Psoas muscle (tissue), 8 donors: ENCODE data around the gene MRPL43. TPM values are rescaled to one million over a fixed set of nuclear protein-coding genes. Genes with fewer than 3 reads are reported as not detected.

Experiments
- ATAC-seq, 4 donors: fragments of 200-7000 bp; cut with Tn5 transposase; one replicate each; pipeline ENCODE4 v1.9.1; 2020; ENCODE audit warnings: moderate library complexity in 3 of 4, mild to moderate bottlenecking in 2 of 4
- DNase-seq, 2 donors: peaks; one replicate each; pipeline ENCODE4 v3.0.0-alpha.2; 2020
- H3K27ac ChIP-seq: fragments of 200-600 bp; one replicate; pipeline ENCODE4 v1.8.0; 2022
- H3K27me3 ChIP-seq, 3 donors: fragments of 200-600 bp in 1 of 3; one replicate each; pipeline versions ENCODE4 v1.6.1 to v1.8.0; 2013 to 2022; ENCODE audit warnings: low read length in 2 of 3, mild to moderate bottlenecking in 2 of 3, moderate library complexity in 1 of 3; ENCODE audit not compliant: insufficient read depth in 3 of 3
- H3K36me3 ChIP-seq, 2 donors: fragments of 200-600 bp in 1 of 2; one replicate each; pipeline versions ENCODE4 v1.6.1 to v1.8.0; 2013 to 2022; ENCODE audit warnings: low read depth in 1 of 2, mild to moderate bottlenecking in 1 of 2, moderate library complexity in 1 of 2; ENCODE audit not compliant: insufficient read depth in 1 of 2
- H3K4me1 ChIP-seq: fragments of 200-600 bp; one replicate; pipeline ENCODE4 v1.8.0; 2022
- H3K4me3 ChIP-seq: fragments of 200-600 bp; one replicate; pipeline ENCODE4 v1.8.0; 2022; ENCODE audit warnings: mild to moderate bottlenecking
- H3K9me3 ChIP-seq: fragments of 200-600 bp; one replicate; pipeline ENCODE4 v1.8.0; 2022
- CTCF ChIP-seq: fragments of 200-600 bp; IDR thresholded peaks from one replicate; pipeline ENCODE4 v1.8.0; 2022; ENCODE audit warnings: antibody characterized with exemption
- WGBS, 3 donors: extraction: QIAGEN DNeasy Blood & Tissue Kit; methylation state at CpG; one replicate each; pipeline versions ENCODE4 v1.1.6 to v1.1.7; 2013; 5-methylcytosine and 5-hydroxymethylcytosine counted together
- intact Hi-C, 2 donors: fragments of 100-400 bp; cut with DNase I; formaldehyde crosslinking; loops; one replicate each; pipeline versions ENCODE4 v1.11.0 to v1.14.2; 2022
- polyA plus RNA-seq, 3 donors: library from polyadenylated mRNA; stranded (reverse); fragments of 200-250 nt; gene quantifications; one replicate each; pipeline ENCODE4 v1.2.3, GENCODE V29; 2013
- total RNA-seq, 4 donors: library from RNA; stranded (reverse); fragmentation: NEBNext Ultra II Directional in 2 of 4; extraction: Animal tissue kit (Norgen Biotek cat#: 25700) in 2 of 4; gene quantifications; one replicate each; pipeline versions ENCODE4 v1.2.1 to v1.2.4, GENCODE V29; 2021 to 2023
- donor health status: healthy with polysubstance abuse.
- donor health status: DM: no; HTN: no; CAD: no; lungs with moderate emphysema.
- donor health status: Bipolar disorder and iron deficiency.
- donor health status: healthy.
- donor health status: DM: yes; HTN: yes; CAD: no.
- donor health status: DM: no; HTN: no; CAD: no.
- donor health status: DM: no; HTN: no; CAD: no.
- donor health status: DM: yes; HTN: yes; CAD: no.

The MRPL43 gene
- total and polyA plus RNA-seq, 7 donors, result 56.6 to 159 (median 90.1) TPM

GRCh38 chr10:100963826-100964225 lies 23.5 kb downstream of the MRPL43 start:
- ATAC-seq (no peak), DNase-seq (no peak)
- Histone ChIP-seq H3K27ac (no peak overlapping the region), H3K4me1 (peaks cover 4% of the 10 kb centered on the region), H3K4me3 (no peak overlapping the region), H3K36me3 (peaks cover 9 to 67% of the 10 kb centered on the region in 2 donors), H3K9me3 (no peaks in the 10 kb centered on the region), H3K27me3 (no peaks in the 10 kb centered on the region)
- intact Hi-C loops, result loop anchor here in 1 of 2 donors (10.0 kb wide), 1 partner anchor 51 kb away; no protein-coding TSS in a partner anchor
- 80 to 91% (median 87%) methylated on average over 1 of the region's 1 CpG for WGBS, 3 donors
- no peak for TF ChIP-seq CTCF

DNA sequence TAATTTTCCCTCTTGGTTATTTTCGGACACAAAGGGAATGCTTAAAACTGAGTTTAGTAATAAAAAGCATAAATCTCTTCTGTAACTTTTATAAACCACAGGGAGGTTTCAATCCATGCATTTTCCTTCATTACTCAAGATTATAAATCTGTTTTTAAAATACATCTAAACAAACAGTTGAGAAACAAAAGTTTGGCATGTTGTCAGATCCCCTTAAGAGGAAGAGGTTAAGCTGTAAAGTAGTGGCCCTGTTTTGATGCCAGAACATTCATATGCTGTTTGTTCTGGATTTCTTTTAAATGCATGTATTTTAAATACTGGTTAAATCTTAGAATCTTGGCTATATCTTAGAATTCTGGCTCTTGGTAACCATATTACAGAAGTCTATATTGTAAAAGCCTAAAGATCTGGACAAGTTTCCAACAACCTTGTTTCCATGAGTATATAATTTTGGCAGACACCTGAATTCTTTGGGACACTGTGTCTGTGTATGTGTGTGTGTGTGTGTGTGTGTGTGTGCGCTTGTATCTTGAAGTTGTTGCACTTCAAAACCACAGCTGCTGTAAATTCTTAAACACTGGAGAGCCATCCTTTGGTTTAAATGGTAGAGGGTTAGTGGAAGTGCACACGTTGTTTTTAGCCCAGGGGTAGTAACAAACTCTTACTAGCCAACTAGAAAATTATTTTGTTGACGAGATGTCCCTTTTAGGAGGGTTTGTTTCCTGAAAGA lies 24.8 kb downstream of the MRPL43 start:
- 65 to 73% (median 69%) methylated on average over 4 of the region's 4 CpGs for WGBS, 3 donors
- no peak overlapping the region for H3K27ac ChIP-seq
- peaks cover 12 to 80% of the 10 kb centered on the region in 2 donors for H3K36me3 ChIP-seq
- intact Hi-C loops, result loop anchor here in 1 of 2 donors (10.0 kb wide), 1 partner anchor 52 kb away; no protein-coding TSS in a partner anchor
- ATAC-seq, result no peak
- DNase-seq, result no peak
- H3K4me1 ChIP-seq, result no peaks in the 10 kb centered on the region
- no peaks in the 10 kb centered on the region for H3K27me3 ChIP-seq
- no peak for TF ChIP-seq CTCF
- no peaks in the 10 kb centered on the region for H3K9me3 ChIP-seq
- no peak overlapping the region for H3K4me3 ChIP-seq

DNA sequence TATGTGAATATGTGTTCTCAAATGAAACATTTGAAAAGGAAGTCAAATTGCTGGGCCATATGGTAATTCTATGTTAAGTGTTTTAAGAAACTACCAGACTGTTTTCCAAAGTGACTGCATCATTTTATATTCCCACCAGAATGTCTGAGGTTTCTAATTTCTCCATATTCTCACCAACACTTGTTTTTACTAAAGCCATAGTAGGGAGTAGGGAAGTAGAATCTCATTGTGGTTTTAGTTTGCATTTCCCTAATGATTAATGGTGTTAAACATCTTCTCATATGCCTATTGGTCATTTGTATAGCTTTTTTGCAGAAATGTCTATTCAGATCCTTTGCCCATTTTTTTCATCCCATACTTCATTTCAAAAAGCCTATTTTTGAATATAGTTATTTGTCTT lies 27.0 kb downstream of the MRPL43 start:
- Histone ChIP-seq H3K4me3 (no peak overlapping the region), H3K27me3 (no peaks in the 10 kb centered on the region), H3K27ac (no peak overlapping the region), H3K36me3 (peaks cover 8 to 90% of the 10 kb centered on the region in 2 donors), H3K9me3 (no peaks in the 10 kb centered on the region), H3K4me1 (no peaks in the 10 kb centered on the region)
- ATAC-seq (no peak), DNase-seq (no peak)
- TF ChIP-seq CTCF, result no peak
- intact Hi-C loops, result loop anchor here in 1 of 2 donors (10.0 kb wide), 1 partner anchor 55 kb away; no protein-coding TSS in a partner anchor

- TF ChIP-seq CTCF, result no peak
- DNase-seq, result no peak
- intact Hi-C loops, result no loop called here
- Histone ChIP-seq H3K36me3 (peaks cover 6 to 99% of the 10 kb centered on the region in 2 donors), H3K27me3 (no peaks in the 10 kb centered on the region), H3K27ac (no peak overlapping the region), H3K9me3 (no peaks in the 10 kb centered on the region), H3K4me1 (no peaks in the 10 kb centered on the region), H3K4me3 (no peak overlapping the region)
- WGBS, 3 donors, result 53 to 80% (median 68%) methylated on average over 3 of the region's 3 CpGs
- ATAC-seq, result no peak
These were observed 38.4 kb downstream of the MRPL43 start for GRCh38 chr10:100948916-100949315.

GRCh38 chr10:100945754-100946153 lies 41.5 kb downstream of the MRPL43 start:
- intact Hi-C loops, result no loop called here
- peaks cover 6 to 100% of the 10 kb centered on the region in 2 donors for H3K36me3 ChIP-seq
- ATAC-seq (peak in 2 of 4 donors; percentile 50 to 71), DNase-seq (no peak)
- no peak overlapping the region for H3K27ac ChIP-seq
- no peaks in the 10 kb centered on the region for H3K27me3 ChIP-seq
- H3K9me3 ChIP-seq, result no peaks in the 10 kb centered on the region
- no peak for TF ChIP-seq CTCF
- no peaks in the 10 kb centered on the region for H3K4me1 ChIP-seq
- no peak overlapping the region for H3K4me3 ChIP-seq
